Fibroblast of pulmonary artery (primary cell): ENCODE data around the gene CREB5.

Experiments
- DNase-seq: peaks from one replicate; pipeline ENCODE4 v3.0.0-alpha.2; 2010; ENCODE audit warnings: low read depth
- H3K4me3 ChIP-seq: replicated peaks from 2 replicates; pipeline ENCODE4 v1.5.1; 2011; ENCODE audit warnings: low read depth, mild to moderate bottlenecking, control low read depth, low read length, moderate library complexity
- CTCF ChIP-seq: IDR thresholded peaks from 2 replicates; pipeline ENCODE4 v1.5.1; 2011; ENCODE audit warnings: mild to moderate bottlenecking, control low read depth, low read length, inconsistent platforms; ENCODE audit errors: missing control alignments

The CREB5 gene

DNA sequence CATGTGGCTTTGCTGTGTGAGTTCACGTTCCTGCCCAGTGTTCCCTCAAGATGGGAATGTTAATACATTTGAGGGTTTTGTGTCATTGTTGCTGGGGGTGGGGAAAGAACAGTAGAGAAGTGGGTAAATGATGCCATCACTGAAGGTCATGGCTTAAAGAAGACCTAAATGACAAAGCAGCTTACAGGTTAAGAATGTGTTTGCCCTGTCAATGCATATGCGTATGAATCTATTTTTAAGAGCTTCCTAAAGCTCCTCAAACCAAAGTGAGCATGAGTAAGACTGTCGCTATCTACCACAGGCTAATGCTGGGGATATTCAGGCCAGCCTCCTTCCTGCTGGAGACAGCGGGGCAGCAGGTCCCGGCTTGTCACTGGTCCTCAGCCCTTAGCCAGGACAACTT, 162.9 kb downstream of the CREB5 start:
- no peak overlapping the region for H3K4me3 ChIP-seq
- TF ChIP-seq CTCF: no peak
- DNase-seq: peak; percentile 8

DNA sequence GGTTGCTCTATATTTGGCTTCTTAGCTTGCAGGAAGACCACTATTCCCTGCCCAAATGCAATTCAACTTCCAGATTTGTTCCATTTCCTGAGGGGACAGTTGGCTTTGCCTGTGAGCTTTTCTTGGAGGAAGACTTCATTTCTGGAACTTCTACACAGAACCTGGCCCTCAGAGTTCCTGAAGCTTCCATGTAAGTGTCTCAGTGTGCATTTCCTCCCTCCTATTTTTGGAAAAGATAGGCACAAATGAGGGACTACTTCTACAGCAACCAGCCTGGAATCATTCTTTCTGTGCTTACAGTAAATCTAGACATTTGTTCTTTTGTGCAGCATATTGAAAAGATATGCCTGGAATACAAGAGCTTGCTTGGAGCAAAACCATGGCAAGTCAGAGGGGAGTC, 164.3 kb downstream of the CREB5 start:
- TF ChIP-seq CTCF: no peak
- DNase-seq: no peak
- no peak overlapping the region for H3K4me3 ChIP-seq

GRCh38 chr7:28579571-28579970, 167.3 kb downstream of the CREB5 start:
- no peak for TF ChIP-seq CTCF
- no peak overlapping the region for H3K4me3 ChIP-seq
- DNase-seq: no peak

DNA sequence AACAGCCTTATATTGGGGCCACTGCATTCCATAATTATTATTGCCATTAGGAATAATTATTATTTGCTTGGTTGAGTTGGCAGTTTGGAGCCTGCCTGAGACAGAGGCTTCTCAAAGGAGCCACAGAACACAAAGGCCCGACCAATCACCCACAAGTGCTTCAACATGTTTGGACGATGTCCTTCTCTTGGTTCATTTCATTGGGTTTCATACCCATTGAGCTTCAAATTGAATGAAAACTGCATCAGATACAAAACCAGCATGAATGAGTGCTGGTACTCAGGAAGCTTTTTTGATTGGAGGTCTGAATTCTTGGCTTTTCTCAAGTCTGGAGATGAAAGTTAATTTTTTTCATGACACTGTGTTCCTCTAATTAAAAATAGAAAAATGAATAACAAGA, 168.3 kb downstream of the CREB5 start:
- DNase-seq: no peak
- no peak for TF ChIP-seq CTCF
- no peak overlapping the region for H3K4me3 ChIP-seq

DNA sequence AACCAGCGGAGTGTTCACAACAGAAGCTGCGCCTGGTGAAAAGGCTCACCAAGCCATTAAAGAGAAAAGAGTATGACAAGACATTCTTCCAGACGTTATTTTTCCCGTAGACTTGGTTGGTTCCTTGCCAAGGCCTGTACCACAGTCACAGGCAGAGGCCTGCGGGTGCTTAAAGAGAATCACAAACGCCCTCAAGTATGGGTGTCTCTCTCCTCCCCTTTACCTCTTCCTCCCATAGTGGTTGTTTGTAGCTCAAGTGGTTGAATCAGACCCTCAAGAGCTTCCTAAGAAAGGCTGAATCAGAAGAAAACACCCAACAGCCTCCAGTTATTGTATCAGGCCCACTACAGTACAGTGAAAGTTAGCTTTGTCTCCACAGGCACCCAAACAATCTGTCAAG, 169.0 kb downstream of the CREB5 start:
- no peak for TF ChIP-seq CTCF
- DNase-seq: no peak
- H3K4me3 ChIP-seq: no peak overlapping the region

DNA sequence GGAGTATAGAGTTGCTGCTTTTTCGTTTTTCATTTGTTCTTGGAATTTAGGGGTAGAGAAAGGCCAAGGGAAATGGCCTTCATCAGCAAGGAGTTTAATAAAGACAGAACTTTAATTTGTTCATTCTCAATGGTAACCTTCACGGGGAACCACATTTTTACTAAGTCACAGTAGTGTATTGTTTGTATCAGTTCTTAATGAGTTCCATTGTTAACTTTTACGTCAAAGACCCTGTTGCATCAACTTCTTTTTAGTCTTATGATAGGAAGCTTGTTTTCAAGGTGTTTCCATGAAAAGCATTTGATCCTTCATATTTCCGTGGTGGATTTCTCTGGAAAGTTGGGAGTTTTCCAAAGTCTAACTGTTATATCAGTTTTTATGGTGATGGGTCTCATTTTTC, 169.9 kb downstream of the CREB5 start:
- H3K4me3 ChIP-seq: no peak overlapping the region
- no peak for TF ChIP-seq CTCF

DNA sequence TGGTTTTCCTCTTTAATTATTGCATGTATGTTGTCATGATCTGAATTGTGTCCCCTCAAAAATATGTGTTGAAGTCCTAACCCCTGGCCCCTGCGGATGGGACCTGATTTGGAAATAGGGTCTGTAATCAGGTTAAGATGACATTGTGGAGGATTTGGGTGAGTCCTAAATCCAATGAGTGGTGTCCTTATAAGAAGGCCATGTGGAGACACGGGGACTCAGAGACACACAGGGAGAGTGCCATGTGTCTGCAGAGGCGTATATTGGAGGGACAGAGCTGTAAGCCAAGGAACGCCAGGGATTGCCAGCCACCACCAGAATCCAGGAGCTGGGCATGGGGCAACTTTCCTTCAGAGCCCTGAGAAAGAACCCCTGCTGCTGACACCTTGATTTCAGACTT, 171.9 kb downstream of the CREB5 start:
- no peak overlapping the region for H3K4me3 ChIP-seq
- no peak for DNase-seq
- no peak for TF ChIP-seq CTCF

More for the DNA sequence above, 169.9 kb downstream of the CREB5 start:
- DNase-seq: no peak
